Loucy (cell line): Measurements from ENCODE around the gene DTX1.
A peak's percentile ranks its signal among the peaks of the same experiment; 100 is the strongest.

Source experiments
- H2AFZ ChIP-seq: fragments of 200-600 bp; sonication (generic); 2 replicates; pipeline ENCODE4 v1.6.0; 2016; ENCODE audit warnings: antibody characterized with exemption, mild to moderate bottlenecking, low read length, moderate library complexity
- H3F3A ChIP-seq: fragments of 200-600 bp; 2 replicates; pipeline ENCODE4 v1.6.0; 2016; ENCODE audit warnings: antibody characterized with exemption, low read depth, mild to moderate bottlenecking
- H3K27me3 ChIP-seq: fragments of 200-600 bp; sonication (generic); 2 replicates; pipeline ENCODE4 v1.6.1; 2014; ENCODE audit warnings: low read length, mild to moderate bottlenecking; ENCODE audit not compliant: insufficient read depth, poor library complexity, severe bottlenecking
- H3K36me3 ChIP-seq: fragments of 200-600 bp; sonication (generic); 2 replicates; pipeline ENCODE4 v1.6.1; 2016; ENCODE audit warnings: low read length; ENCODE audit not compliant: insufficient read depth
- H3K4me1 ChIP-seq: fragments of 200-600 bp; sonication (generic); 2 replicates; pipeline ENCODE4 v1.5.1; 2014; ENCODE audit warnings: low read length, mild to moderate bottlenecking; ENCODE audit not compliant: insufficient read depth, poor library complexity, severe bottlenecking
- H3K4me2 ChIP-seq: fragments of 200-600 bp; sonication (generic); 2 replicates; pipeline ENCODE4 v1.6.0; 2014; ENCODE audit warnings: antibody characterized with exemption, low read length, low read depth, mild to moderate bottlenecking; ENCODE audit not compliant: poor library complexity, severe bottlenecking
- H3K4me3 ChIP-seq: fragments of 200-600 bp; sonication (generic); 2 replicates; pipeline ENCODE4 v1.5.1; 2014; ENCODE audit warnings: low read length, mild to moderate bottlenecking, mixed read lengths; ENCODE audit not compliant: poor library complexity, severe bottlenecking
- H3K79me2 ChIP-seq: fragments of 200-600 bp; sonication (generic); 2 replicates; pipeline ENCODE4 v1.6.1; 2014; ENCODE audit warnings: low read length; ENCODE audit not compliant: insufficient read depth
- H3K9ac ChIP-seq: fragments of 200-600 bp; sonication (generic); 2 replicates; pipeline ENCODE4 v1.6.0; 2014; ENCODE audit warnings: mild to moderate bottlenecking, low read depth, low read length, moderate library complexity; ENCODE audit not compliant: poor library complexity, severe bottlenecking
- H3K9me2 ChIP-seq: fragments of 200-600 bp; sonication (generic); replicated peaks from 2 replicates; pipeline ENCODE4 v1.6.1; 2016; ENCODE audit warnings: low read depth, low read length, mixed read lengths
- H3K9me3 ChIP-seq: fragments of 200-600 bp; sonication (generic); 2 replicates; pipeline ENCODE4 v1.6.1; 2014; ENCODE audit warnings: mild to moderate bottlenecking, antibody characterized with exemption, low read length, low read depth; ENCODE audit not compliant: insufficient read depth
- H4K20me1 ChIP-seq: fragments of 200-600 bp; sonication (generic); 2 replicates; pipeline ENCODE4 v1.6.0; 2014; ENCODE audit warnings: antibody characterized with exemption, low read length, mild to moderate bottlenecking; ENCODE audit not compliant: insufficient read depth, poor library complexity, severe bottlenecking
- CTCF ChIP-seq: fragments of 200-600 bp; sonication (generic); conservative IDR thresholded peaks from 2 replicates; pipeline ENCODE4 v1.5.1; 2014; ENCODE audit warnings: mild to moderate bottlenecking, antibody characterized with exemption, low read length
- EZH2phosphoT487 ChIP-seq: fragments of 200-600 bp; IDR thresholded peaks from 2 replicates; pipeline ENCODE4 v1.6.1; 2018; ENCODE audit warnings: antibody characterized with exemption, mild to moderate bottlenecking, moderate library complexity, borderline replicate concordance

Gene DTX1

GRCh38 chr12:113030875-113031525, 25.5 kb upstream of the DTX1 start:
- H3F3A ChIP-seq = no peaks in the 10 kb centered on the region
- no peak for TF ChIP-seq EZH2phosphoT487
- peak; percentile 81 for TF ChIP-seq CTCF
- no peak overlapping the region for H3K9ac ChIP-seq
- no peaks in the 10 kb centered on the region for H3K9me2 ChIP-seq
- no peak overlapping the region for H3K4me3 ChIP-seq
- no peaks in the 10 kb centered on the region for H3K9me3 ChIP-seq
- no peaks in the 10 kb centered on the region for H3K27me3 ChIP-seq
- peak overlapping the region; percentile 51; the same call in 1 of the 2 replicates for H2AFZ ChIP-seq
- no peaks in the 10 kb centered on the region for H3K4me1 ChIP-seq
- no peaks in the 10 kb centered on the region for H4K20me1 ChIP-seq
- no peak overlapping the region for H3K4me2 ChIP-seq
- H3K79me2 ChIP-seq = no peaks in the 10 kb centered on the region
- H3K36me3 ChIP-seq = no peaks in the 10 kb centered on the region

GRCh38 chr12:113039911-113040445, 16.6 kb upstream of the DTX1 start:
- H3K9me2 ChIP-seq = no peaks in the 10 kb centered on the region
- H4K20me1 ChIP-seq = no peaks in the 10 kb centered on the region
- no peaks in the 10 kb centered on the region for H3K79me2 ChIP-seq
- TF ChIP-seq CTCF (no peak), EZH2phosphoT487 (no peak)
- H3K36me3 ChIP-seq = no peaks in the 10 kb centered on the region
- no peaks in the 10 kb centered on the region for H3K27me3 ChIP-seq
- no peaks in the 10 kb centered on the region for H3F3A ChIP-seq
- no peak overlapping the region for H3K9ac ChIP-seq
- H2AFZ ChIP-seq = no peak overlapping the region
- no peaks in the 10 kb centered on the region for H3K9me3 ChIP-seq
- no peaks in the 10 kb centered on the region for H3K4me1 ChIP-seq
- no peak overlapping the region for H3K4me2 ChIP-seq
- H3K4me3 ChIP-seq = no peak overlapping the region

GRCh38 chr12:113040722-113041171, 15.8 kb upstream of the DTX1 start:
- H3K79me2 ChIP-seq = no peaks in the 10 kb centered on the region
- H3K4me1 ChIP-seq = no peaks in the 10 kb centered on the region
- H4K20me1 ChIP-seq = no peaks in the 10 kb centered on the region
- H3K9ac ChIP-seq = no peak overlapping the region
- H3K9me2 ChIP-seq = no peaks in the 10 kb centered on the region
- no peak overlapping the region for H3K4me3 ChIP-seq
- no peaks in the 10 kb centered on the region for H3K27me3 ChIP-seq
- H3K4me2 ChIP-seq = no peak overlapping the region
- no peaks in the 10 kb centered on the region for H3F3A ChIP-seq
- no peak overlapping the region for H2AFZ ChIP-seq
- no peaks in the 10 kb centered on the region for H3K9me3 ChIP-seq
- H3K36me3 ChIP-seq = no peaks in the 10 kb centered on the region
- TF ChIP-seq CTCF = no peak
- no peak for TF ChIP-seq EZH2phosphoT487
